GM21447 (cell line): ENCODE results near the gene GJB3.
"Not testable (repeated sequence)": the region's sequence is repeated elsewhere in the genome, so short reads cannot be mapped to it uniquely, and the experiment has no call there.

Experiments used
- ATAC-seq: cut with Tn5 transposase; IDR thresholded peaks from one replicate; pipeline ENCODE4 v1.9.1; 2021; ENCODE audit not compliant: unreplicated experiment

GJB3 gene

GRCh38 chr1:34759503-34760357 lies 21.3 kb upstream of the GJB3 start, which contains the start of gene GJB4:
Gene GJB4 (plus strand): TSS chr1:34759740. CDS start chr1:34761255, 1,515 bp downstream.
- no peak for ATAC-seq

GRCh38 chr1:34761176-34761761 lies 19.7 kb upstream of the GJB3 start:
- no peak for ATAC-seq

- ATAC-seq, result no peak
Observed at GRCh38 chr1:34761776-34762307, 19.2 kb upstream of the GJB3 start.

- ATAC-seq, result no peak
Observed at GRCh38 chr1:34762474-34763141, 18.4 kb upstream of the GJB3 start.

- no peak for ATAC-seq
Observed at GRCh38 chr1:34763142-34763781, 17.8 kb upstream of the GJB3 start.

- no peak for ATAC-seq
Observed at GRCh38 chr1:34768856-34769255, 12.2 kb upstream of the GJB3 start.

- no peak for ATAC-seq
Observed at GRCh38 chr1:34770891-34771504, 10.0 kb upstream of the GJB3 start.

- ATAC-seq, result no peak
Observed at GRCh38 chr1:34771573-34772371, 9.2 kb upstream of the GJB3 start.

GRCh38 chr1:34773114-34773513 lies 7.9 kb upstream of the GJB3 start:
- not testable (repeated sequence) for ATAC-seq

GRCh38 chr1:34774957-34775356 lies 6.1 kb upstream of the GJB3 start:
- ATAC-seq, result no peak

GRCh38 chr1:34776911-34777310 lies 4.1 kb upstream of the GJB3 start:
- ATAC-seq, result no peak

- no peak for ATAC-seq
Observed at GRCh38 chr1:34777519-34778321, 3.3 kb upstream of the GJB3 start.

- no peak for ATAC-seq
Observed at GRCh38 chr1:34778381-34778780, 2.6 kb upstream of the GJB3 start.

GRCh38 chr1:34779005-34779404 lies 2.0 kb upstream of the GJB3 start:
- ATAC-seq, result no peak

- no peak for ATAC-seq
Observed at GRCh38 chr1:34779526-34779925, 1.5 kb upstream of the GJB3 start.

GRCh38 chr1:34779962-34780361 lies 1.1 kb upstream of the GJB3 start:
- ATAC-seq, result no peak

- no peak for ATAC-seq
Observed at GRCh38 chr1:34780528-34780927, 486 bp upstream of the GJB3 start.

GRCh38 chr1:34781844-34782391 lies 904 bp downstream of the GJB3 start:
- ATAC-seq, result no peak

GRCh38 chr1:34784751-34785221 lies 3.8 kb downstream of the GJB3 start:
- no peak for ATAC-seq
